ENCODE data around the gene ZNF486. TPM values are rescaled to one million over a fixed set of nuclear protein-coding genes. Genes with fewer than 3 reads are reported as not detected.
"Not testable (repeated sequence)": the region's sequence is repeated elsewhere in the genome, so short reads cannot be mapped to it uniquely, and the experiment has no call there.

ZNF486 gene
- total and polyA plus RNA-seq, 7 experiments from 2014 or later: 3.3 to 10.3 (median 4.8) TPM

GRCh38 chr19:20152506-20152905, 14.5 kb upstream of the ZNF486 start:
- H3K4me1 Mint-ChIP-seq; H3K27ac Mint-ChIP-seq; H3K27me3 Mint-ChIP-seq; H3K36me3 ChIP-seq (ENCODE audit: control insufficient read depth in 2 of 3, insufficient read depth in 3 of 3, low read length in 3 of 3); CTCF ChIA-PET; intact Hi-C loops (cut with micrococcal nuclease); DNase-seq; H3K4me3 Mint-ChIP-seq; POLR2A ChIA-PET; H3K4me1 ChIP-seq (ENCODE audit: control insufficient read depth in 2 of 2, insufficient read depth in 2 of 2, low read length in 2 of 2); H3K27me3 ChIP-seq (ENCODE audit: control insufficient read depth in 2 of 2, insufficient read depth in 2 of 2, low read length in 2 of 2); H3K4me3 ChIP-seq (ENCODE audit: low read length); H3K9me3 ChIP-seq (ENCODE audit: control insufficient read depth in 2 of 3, low read length in 3 of 3); H3K27ac ChIP-seq (ENCODE audit: low read depth, low read length); ATAC-seq: not testable (repeated sequence)
- Mint-ChIP-seq H3K36me3 (peaks cover 0 to 10% (median 0%) of the 10 kb centered on the region in 5 donors), H3K9me3 (peaks cover 0 to 48% (median 10%) of the 10 kb centered on the region in 11 donors)

- no peak for ATAC-seq
- H3K36me3 Mint-ChIP-seq: peaks cover 0 to 10% (median 0%) of the 10 kb centered on the region in 5 donors
These were observed 13.7 kb upstream of the ZNF486 start for GRCh38 chr19:20153281-20153680.

GRCh38 chr19:20154636-20155035, 12.4 kb upstream of the ZNF486 start:
- Histone ChIP-seq H3K36me3 (ENCODE audit: control insufficient read depth in 2 of 3, insufficient read depth in 3 of 3, low read length in 3 of 3) (no peaks in the 10 kb centered on the region), H3K9me3 (ENCODE audit: control insufficient read depth in 2 of 3, low read length in 3 of 3) (no peaks in the 10 kb centered on the region), H3K4me1 (ENCODE audit: control insufficient read depth in 2 of 2, insufficient read depth in 2 of 2, low read length in 2 of 2) (no peaks in the 10 kb centered on the region), H3K4me3 (ENCODE audit: low read length) (no peak overlapping the region), H3K27me3 (ENCODE audit: control insufficient read depth in 2 of 2, insufficient read depth in 2 of 2, low read length in 2 of 2) (no peaks in the 10 kb centered on the region), H3K27ac (ENCODE audit: low read depth, low read length) (no peak overlapping the region)
- Mint-ChIP-seq H3K36me3 (peaks cover 0 to 16% (median 8%) of the 10 kb centered on the region in 5 donors), H3K27ac (peak overlapping the region in 1 of 9 donors; percentile 12), H3K4me3 (no peak overlapping the region), H3K4me1 (no peaks in the 10 kb centered on the region), H3K9me3 (peaks cover 0 to 59% (median 18%) of the 10 kb centered on the region in 11 donors), H3K27me3 (no peaks in the 10 kb centered on the region)
- ATAC-seq: no peak
- ChIA-PET CTCF (no interaction called here), POLR2A (no interaction called here)
- no peak for DNase-seq
- intact Hi-C loops (cut with micrococcal nuclease): no loop called here

More at GRCh38 chr19:20153281-20153680, 13.7 kb upstream of the ZNF486 start:
- Mint-ChIP-seq H3K4me1 (no peaks in the 10 kb centered on the region), H3K4me3 (no peak overlapping the region), H3K9me3 (peaks cover 0 to 46% (median 13%) of the 10 kb centered on the region in 11 donors), H3K27me3 (no peaks in the 10 kb centered on the region), H3K27ac (no peak overlapping the region)
- H3K9me3 ChIP-seq (ENCODE audit: control insufficient read depth in 2 of 3, low read length in 3 of 3): no peaks in the 10 kb centered on the region
- no peak overlapping the region for H3K27ac ChIP-seq (ENCODE audit: low read depth, low read length)
- H3K4me1 ChIP-seq (ENCODE audit: control insufficient read depth in 2 of 2, insufficient read depth in 2 of 2, low read length in 2 of 2): no peaks in the 10 kb centered on the region
- H3K4me3 ChIP-seq (ENCODE audit: low read length): no peak overlapping the region
- POLR2A ChIA-PET: no interaction called here
- no peak for DNase-seq
- H3K27me3 ChIP-seq (ENCODE audit: control insufficient read depth in 2 of 2, insufficient read depth in 2 of 2, low read length in 2 of 2): no peaks in the 10 kb centered on the region
- intact Hi-C loops (cut with micrococcal nuclease): no loop called here
- no peaks in the 10 kb centered on the region for H3K36me3 ChIP-seq (ENCODE audit: control insufficient read depth in 2 of 3, insufficient read depth in 3 of 3, low read length in 3 of 3)
- CTCF ChIA-PET: no interaction called here

GRCh38 chr19:20162821-20163220, 4.2 kb upstream of the ZNF486 start:
- Histone ChIP-seq H3K4me1 (ENCODE audit: control insufficient read depth in 2 of 2, insufficient read depth in 2 of 2, low read length in 2 of 2) (peaks cover 9 to 12% of the 10 kb centered on the region in 2 donors), H3K27me3 (ENCODE audit: control insufficient read depth in 2 of 2, insufficient read depth in 2 of 2, low read length in 2 of 2) (no peaks in the 10 kb centered on the region), H3K36me3 (ENCODE audit: control insufficient read depth in 2 of 3, insufficient read depth in 3 of 3, low read length in 3 of 3) (no peaks in the 10 kb centered on the region), H3K4me3 (ENCODE audit: low read length) (no peak overlapping the region), H3K27ac (ENCODE audit: low read depth, low read length) (no peak overlapping the region), H3K9me3 (ENCODE audit: control insufficient read depth in 2 of 3, low read length in 3 of 3) (no peaks in the 10 kb centered on the region)
- Mint-ChIP-seq H3K36me3 (peaks cover 13 to 26% (median 21%) of the 10 kb centered on the region in 5 donors), H3K9me3 (peaks cover 3 to 84% (median 24%) of the 10 kb centered on the region in 11 donors), H3K4me1 (peaks cover 12 to 35% (median 29%) of the 10 kb centered on the region in 7 donors), H3K4me3 (peak overlapping the region in 6 of 10 donors; percentile 18 to 58 (median 44)), H3K27ac (no peak overlapping the region), H3K27me3 (no peaks in the 10 kb centered on the region)
- peak in 4 of 9 donors; percentile 1 to 46 (median 14) for DNase-seq
- intact Hi-C loops (cut with micrococcal nuclease): loop anchor here in 1 of 2 donors (10.0 kb wide), 4 partner anchors 498 to 1692 kb away; partner anchors contain the start of genes ATP13A1, ZNF101, ZNF493 and ZNF66
- ChIA-PET POLR2A (no interaction called here), CTCF (no interaction called here)
- ATAC-seq: no peak

GRCh38 chr19:20164456-20164855, 2.6 kb upstream of the ZNF486 start:
- no peak overlapping the region for H3K4me3 ChIP-seq (ENCODE audit: low read length)
- H3K27ac ChIP-seq (ENCODE audit: low read depth, low read length): no peak overlapping the region
- ChIA-PET CTCF (no interaction called here), POLR2A (no interaction called here)
- intact Hi-C loops (cut with micrococcal nuclease): loop anchor here in 1 of 2 donors (10.0 kb wide), 4 partner anchors 500 to 1690 kb away; partner anchors contain the start of genes ATP13A1, ZNF101, ZNF493 and ZNF66
- H3K9me3 ChIP-seq (ENCODE audit: control insufficient read depth in 2 of 3, low read length in 3 of 3): peaks cover 0 to 5% (median 0%) of the 10 kb centered on the region in 3 experiments
- Mint-ChIP-seq H3K36me3 (peaks cover 8 to 34% (median 16%) of the 10 kb centered on the region in 5 donors), H3K27ac (peak overlapping the region in 2 of 9 donors; percentile 54 to 58), H3K9me3 (peaks cover 3 to 83% (median 18%) of the 10 kb centered on the region in 11 donors), H3K4me3 (no peak overlapping the region), H3K27me3 (no peaks in the 10 kb centered on the region), H3K4me1 (peaks cover 13 to 35% (median 29%) of the 10 kb centered on the region in 7 donors)
- peaks cover 0 to 4% (median 0%) of the 10 kb centered on the region in 3 experiments for H3K36me3 ChIP-seq (ENCODE audit: control insufficient read depth in 2 of 3, insufficient read depth in 3 of 3, low read length in 3 of 3)
- no peaks in the 10 kb centered on the region for H3K27me3 ChIP-seq (ENCODE audit: control insufficient read depth in 2 of 2, insufficient read depth in 2 of 2, low read length in 2 of 2)
- no peak for ATAC-seq
- H3K4me1 ChIP-seq (ENCODE audit: control insufficient read depth in 2 of 2, insufficient read depth in 2 of 2, low read length in 2 of 2): peaks cover 9 to 13% of the 10 kb centered on the region in 2 donors
- DNase-seq: no peak

GRCh38 chr19:20165971-20166592, 932 bp upstream of the ZNF486 start:
- POLR2A ChIA-PET: interaction anchor here (0.7 to 2.1 kb wide), 10 partner anchors 11 to 1403 kb away, joined by 3 to 8 read pairs (median 5); partner anchors contain the start of genes ZNF253, ZNF431, ZNF66 and ZNF682
- CTCF ChIA-PET: no interaction called here
- H3K27ac Mint-ChIP-seq: peak overlapping the region in 2 of 9 donors; percentile 25 to 83
- H3K4me3 Mint-ChIP-seq: no peak overlapping the region
- intact Hi-C loops (cut with micrococcal nuclease): loop anchor here (2.0 to 10.0 kb wide), 11 partner anchors 89 to 1689 kb away; partner anchors contain the start of genes ZNF66 (in 2 of the 2), ATP13A1 (in 1 of the 2), ZNF100 (in 1 of the 2) and ZNF101 (in 1 of the 2)
- H3K9me3 Mint-ChIP-seq: peaks cover 2 to 82% (median 18%) of the 10 kb centered on the region in 11 donors
- H3K27me3 Mint-ChIP-seq: no peaks in the 10 kb centered on the region
- Histone ChIP-seq H3K4me1 (ENCODE audit: control insufficient read depth in 2 of 2, insufficient read depth in 2 of 2, low read length in 2 of 2) (peaks cover 9 to 13% of the 10 kb centered on the region in 2 donors), H3K27me3 (ENCODE audit: control insufficient read depth in 2 of 2, insufficient read depth in 2 of 2, low read length in 2 of 2) (no peaks in the 10 kb centered on the region), H3K36me3 (ENCODE audit: control insufficient read depth in 2 of 3, insufficient read depth in 3 of 3, low read length in 3 of 3) (peaks cover 0 to 13% (median 0%) of the 10 kb centered on the region in 3 experiments), H3K9me3 (ENCODE audit: control insufficient read depth in 2 of 3, low read length in 3 of 3) (peaks cover 0 to 10% (median 0%) of the 10 kb centered on the region in 3 experiments), H3K27ac (ENCODE audit: low read depth, low read length) (no peak overlapping the region), H3K4me3 (ENCODE audit: low read length) (no peak overlapping the region)
- peaks cover 20 to 48% (median 23%) of the 10 kb centered on the region in 5 donors for H3K36me3 Mint-ChIP-seq
- DNase-seq: no peak
- no peak for ATAC-seq
- H3K4me1 Mint-ChIP-seq: peaks cover 13 to 40% (median 31%) of the 10 kb centered on the region in 7 donors

Data from naive thymus-derived CD4-positive, alpha-beta T cell (primary cell).